Neural crest cell (in vitro differentiated cells): Measurements from ENCODE around the gene LGALS7. TPM values are rescaled to one million over a fixed set of nuclear protein-coding genes. Genes with fewer than 3 reads are reported as not detected.

Experiments
- DNase-seq: peaks from one replicate; pipeline ENCODE4 v3.0.0; 2021; ENCODE audit warnings: low read depth, mixed read lengths, low spot score
- H3K27ac Mint-ChIP-seq: one replicate; pipeline ENCODE4 v1.8.0; 2021; ENCODE audit warnings: mild to moderate bottlenecking, mixed read lengths; ENCODE audit not compliant: unreplicated experiment
- H3K27me3 Mint-ChIP-seq: 2 replicates; pipeline ENCODE4 v1.8.0; 2021; ENCODE audit warnings: low read depth, mild to moderate bottlenecking, mixed read lengths
- H3K36me3 Mint-ChIP-seq: 2 replicates; pipeline ENCODE4 v1.8.0; 2021; ENCODE audit warnings: low read depth, mild to moderate bottlenecking, mixed read lengths
- H3K4me1 Mint-ChIP-seq: 2 replicates; pipeline ENCODE4 v1.8.0; 2021; ENCODE audit warnings: mixed read lengths
- H3K4me3 Mint-ChIP-seq: one replicate; pipeline ENCODE4 v1.8.0; 2021; ENCODE audit warnings: mild to moderate bottlenecking, mixed read lengths
- H3K9me3 Mint-ChIP-seq: 2 replicates; pipeline ENCODE4 v1.8.0; 2021; ENCODE audit warnings: mixed read lengths
- total RNA-seq: library from RNA; stranded (reverse); gene quantifications from 2 replicates; pipeline ENCODE4 v1.2.1, GENCODE V29; 2021
- TF ChIP-seq, protein P1 (sequence below): fragments of 200-600 bp; sonication (generic); conservative IDR thresholded peaks from 2 replicates; pipeline ENCODE4 v1.5.0; 2021; ENCODE audit warnings: antibody characterized with exemption, mild to moderate bottlenecking

LGALS7 gene
- total RNA-seq, 1 donor from 2014 or later = not detected

DNA sequence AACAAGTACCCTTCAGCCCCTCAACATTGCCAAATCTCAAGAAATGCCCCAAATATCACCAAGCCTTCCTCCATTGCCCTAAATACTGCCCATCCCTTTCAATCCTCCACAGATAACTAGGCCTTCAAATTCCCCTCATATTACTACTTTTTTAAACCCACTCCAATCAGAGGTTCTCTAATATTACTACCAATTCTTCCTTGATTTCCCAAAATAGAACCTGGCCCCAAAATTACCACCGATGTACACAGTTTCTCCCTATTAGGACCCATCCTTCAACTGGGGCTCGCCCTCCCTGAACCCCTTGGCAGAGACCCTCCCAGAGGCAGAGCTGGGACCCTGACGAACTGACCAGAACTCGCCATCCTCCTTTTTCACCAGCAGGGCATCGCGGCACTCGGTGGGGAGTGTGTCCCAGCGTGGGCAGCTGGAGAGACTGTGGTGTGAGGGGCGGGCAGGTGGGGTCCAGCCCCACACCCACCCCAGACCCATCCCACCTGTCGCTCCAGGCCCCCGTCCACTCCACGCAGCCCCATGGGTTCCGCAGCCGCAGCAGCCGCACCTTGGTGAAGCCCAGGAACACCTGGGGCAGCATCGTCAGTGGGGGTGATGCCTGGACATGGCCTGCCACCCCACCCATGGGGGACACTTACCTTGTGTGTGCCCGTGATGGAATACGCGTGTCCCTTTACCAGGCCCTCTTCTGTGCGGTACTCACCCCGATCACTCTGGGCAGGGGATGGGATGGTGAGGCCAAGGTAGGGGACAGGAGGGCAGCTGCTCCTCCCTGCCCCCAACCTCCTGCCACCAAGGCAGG is 35.2 kb downstream of the LGALS7 start:
- H3K36me3 Mint-ChIP-seq = no peaks in the 10 kb centered on the region
- peak overlapping the region; percentile 77 for H3K4me3 Mint-ChIP-seq
- H3K27ac Mint-ChIP-seq = no peak overlapping the region
- H3K27me3 Mint-ChIP-seq = peaks cover 35% of the 10 kb centered on the region
- no peak for DNase-seq
- H3K4me1 Mint-ChIP-seq = peaks cover 11% of the 10 kb centered on the region
- TF ChIP-seq, protein P1, sequence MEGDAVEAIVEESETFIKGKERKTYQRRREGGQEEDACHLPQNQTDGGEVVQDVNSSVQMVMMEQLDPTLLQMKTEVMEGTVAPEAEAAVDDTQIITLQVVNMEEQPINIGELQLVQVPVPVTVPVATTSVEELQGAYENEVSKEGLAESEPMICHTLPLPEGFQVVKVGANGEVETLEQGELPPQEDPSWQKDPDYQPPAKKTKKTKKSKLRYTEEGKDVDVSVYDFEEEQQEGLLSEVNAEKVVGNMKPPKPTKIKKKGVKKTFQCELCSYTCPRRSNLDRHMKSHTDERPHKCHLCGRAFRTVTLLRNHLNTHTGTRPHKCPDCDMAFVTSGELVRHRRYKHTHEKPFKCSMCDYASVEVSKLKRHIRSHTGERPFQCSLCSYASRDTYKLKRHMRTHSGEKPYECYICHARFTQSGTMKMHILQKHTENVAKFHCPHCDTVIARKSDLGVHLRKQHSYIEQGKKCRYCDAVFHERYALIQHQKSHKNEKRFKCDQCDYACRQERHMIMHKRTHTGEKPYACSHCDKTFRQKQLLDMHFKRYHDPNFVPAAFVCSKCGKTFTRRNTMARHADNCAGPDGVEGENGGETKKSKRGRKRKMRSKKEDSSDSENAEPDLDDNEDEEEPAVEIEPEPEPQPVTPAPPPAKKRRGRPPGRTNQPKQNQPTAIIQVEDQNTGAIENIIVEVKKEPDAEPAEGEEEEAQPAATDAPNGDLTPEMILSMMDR = no peak
- no peaks in the 10 kb centered on the region for H3K9me3 Mint-ChIP-seq

GRCh38 chr19:38737281-38737865 is 35.9 kb downstream of the LGALS7 start:
- H3K36me3 Mint-ChIP-seq = no peaks in the 10 kb centered on the region
- DNase-seq = no peak
- H3K27ac Mint-ChIP-seq = no peak overlapping the region
- peak overlapping the region; percentile 77 for H3K4me3 Mint-ChIP-seq
- H3K4me1 Mint-ChIP-seq = peaks cover 11% of the 10 kb centered on the region
- peaks cover 35% of the 10 kb centered on the region for H3K27me3 Mint-ChIP-seq
- H3K9me3 Mint-ChIP-seq = no peaks in the 10 kb centered on the region
- TF ChIP-seq, protein P1 = no peak

DNA sequence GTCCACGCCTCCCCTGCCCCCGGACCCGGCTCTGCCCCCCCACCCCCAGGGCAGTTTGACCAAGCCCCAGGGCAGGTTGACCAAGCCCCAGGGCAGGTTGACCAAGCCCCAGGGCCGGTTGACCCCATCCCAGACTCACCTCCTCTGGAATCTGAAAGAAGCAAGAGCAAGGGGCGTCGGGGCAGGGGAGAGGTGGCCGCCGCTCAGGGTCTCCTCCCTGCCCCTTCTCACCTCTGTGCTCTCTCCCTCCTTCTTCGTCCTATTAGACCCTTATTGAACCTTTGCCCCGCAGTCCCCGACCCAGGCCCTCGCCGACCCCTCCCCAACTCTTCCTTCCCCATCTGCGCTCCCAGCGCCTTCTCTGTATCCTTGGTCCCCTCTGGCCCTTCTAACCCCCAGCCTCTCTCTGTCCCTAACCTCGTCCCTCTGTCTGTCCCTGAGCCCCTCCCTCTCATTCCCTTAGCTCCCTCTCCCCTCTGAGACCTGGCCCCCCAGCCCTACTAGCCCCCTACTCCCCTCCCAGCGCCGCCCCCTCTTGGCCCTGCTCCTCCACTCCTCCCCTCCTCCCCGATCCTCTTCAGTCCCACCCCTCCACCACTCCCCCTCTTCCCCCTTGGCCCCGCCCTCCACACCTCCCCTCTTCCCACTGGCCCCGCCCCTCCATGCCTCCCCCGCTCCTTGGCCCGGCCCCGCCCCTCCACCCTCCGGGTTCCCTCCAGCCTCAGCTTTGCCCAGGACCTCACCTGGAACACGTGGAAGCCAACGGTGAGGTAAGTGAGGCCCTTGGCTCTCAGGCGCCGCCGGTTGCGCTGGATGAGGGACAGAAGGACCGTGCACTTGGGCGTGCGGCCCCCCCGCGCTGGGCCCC is 36.7 kb downstream of the LGALS7 start:
- H3K27me3 Mint-ChIP-seq = peaks cover 35% of the 10 kb centered on the region
- H3K4me3 Mint-ChIP-seq = no peak overlapping the region
- TF ChIP-seq, protein P1 = no peak
- H3K4me1 Mint-ChIP-seq = peaks cover 11% of the 10 kb centered on the region
- DNase-seq = no peak
- H3K36me3 Mint-ChIP-seq = peaks cover under 1% of the 10 kb centered on the region
- no peak overlapping the region for H3K27ac Mint-ChIP-seq
- H3K9me3 Mint-ChIP-seq = no peaks in the 10 kb centered on the region

- Mint-ChIP-seq H3K4me1 (peaks cover 11% of the 10 kb centered on the region), H3K27me3 (peaks cover 35% of the 10 kb centered on the region), H3K9me3 (no peaks in the 10 kb centered on the region), H3K27ac (no peak overlapping the region), H3K36me3 (peaks cover 2% of the 10 kb centered on the region), H3K4me3 (no peak overlapping the region)
- no peak for DNase-seq
- TF ChIP-seq, protein P1 = no peak
Observed at GRCh38 chr19:38736036-38736412, 37.3 kb downstream of the LGALS7 start.

- Mint-ChIP-seq H3K27ac (no peak overlapping the region), H3K9me3 (no peaks in the 10 kb centered on the region), H3K4me1 (peaks cover 11% of the 10 kb centered on the region), H3K27me3 (peaks cover 35% of the 10 kb centered on the region), H3K36me3 (peaks cover 2% of the 10 kb centered on the region), H3K4me3 (peak overlapping the region; percentile 68)
- TF ChIP-seq, protein P1 = no peak
- DNase-seq = no peak
Observed at GRCh38 chr19:38735257-38735686, 38.0 kb downstream of the LGALS7 start.
